OCI-LY1 (cell line): ENCODE data around the gene OR1S2.

ENCODE experiments used
- H2AFZ ChIP-seq: fragments of 200-600 bp; sonication (generic), shearing (Covaris generic); 2 replicates; pipeline ENCODE4 v1.6.0; 2014; ENCODE audit warnings: antibody characterized with exemption, mild to moderate bottlenecking, low read length
- H3F3A ChIP-seq: fragments of 200-600 bp; sonication (generic), shearing (Covaris generic); 2 replicates; pipeline ENCODE4 v1.6.0; 2014; ENCODE audit warnings: mild to moderate bottlenecking, antibody characterized with exemption, low read length, moderate library complexity; ENCODE audit not compliant: insufficient read depth
- H3K27ac ChIP-seq: fragments of 200-600 bp; sonication (generic); 2 replicates; pipeline ENCODE4 v1.5.1; 2014; ENCODE audit warnings: low read length, mixed run types, mild to moderate bottlenecking, low read depth; ENCODE audit not compliant: poor library complexity, severe bottlenecking
- H3K27me3 ChIP-seq: fragments of 200-600 bp; sonication (generic); 2 replicates; pipeline ENCODE4 v1.6.0; 2014; ENCODE audit warnings: antibody characterized with exemption, mild to moderate bottlenecking, low read length, moderate library complexity; ENCODE audit not compliant: insufficient read depth
- H3K36me3 ChIP-seq: fragments of 200-600 bp; sonication (generic); 2 replicates; pipeline ENCODE4 v1.6.1; 2014; ENCODE audit warnings: mild to moderate bottlenecking, antibody characterized with exemption, low read length, moderate library complexity, mixed read lengths; ENCODE audit not compliant: insufficient read depth
- H3K4me1 ChIP-seq: fragments of 200-600 bp; sonication (generic); 2 replicates; pipeline ENCODE4 v1.5.1; 2014; ENCODE audit warnings: mild to moderate bottlenecking, low read length, moderate library complexity; ENCODE audit not compliant: insufficient read depth, severe bottlenecking
- H3K4me2 ChIP-seq: fragments of 200-600 bp; sonication (generic), shearing (Covaris generic); 2 replicates; pipeline ENCODE4 v1.6.1; 2014; ENCODE audit warnings: low read length
- H3K4me3 ChIP-seq: fragments of 200-600 bp; sonication (generic); 2 replicates; pipeline ENCODE4 v1.5.1; 2014; ENCODE audit warnings: low read length, low read depth, mild to moderate bottlenecking, mixed read lengths; ENCODE audit not compliant: poor library complexity, severe bottlenecking
- H3K79me2 ChIP-seq: fragments of 200-600 bp; shearing (Covaris generic); 2 replicates; pipeline ENCODE4 v1.6.1; 2016; ENCODE audit warnings: mixed run types, low read length, mixed read lengths; ENCODE audit not compliant: insufficient read depth
- H3K9ac ChIP-seq: fragments of 200-600 bp; sonication (generic), shearing (Covaris generic); 2 replicates; pipeline ENCODE4 v1.6.1; 2014; ENCODE audit warnings: mild to moderate bottlenecking, low read length, mixed read lengths
- H3K9me2 ChIP-seq: fragments of 200-600 bp; sonication (generic), shearing (Covaris generic); 2 replicates; pipeline ENCODE4 v1.6.1; 2014; ENCODE audit warnings: low read depth, mild to moderate bottlenecking, low read length, mixed read lengths
- H3K9me3 ChIP-seq: fragments of 200-600 bp; shearing (Covaris generic); 2 replicates; pipeline ENCODE4 v1.6.1; 2014; ENCODE audit warnings: low read length, mixed read lengths
- H4K20me1 ChIP-seq: fragments of 200-600 bp; sonication (generic), shearing (Covaris generic); 2 replicates; pipeline ENCODE4 v1.6.0; 2016; ENCODE audit warnings: mild to moderate bottlenecking, low read length; ENCODE audit not compliant: insufficient read depth
- CTCF ChIP-seq: fragments of 200-600 bp; sonication (generic), shearing (Covaris generic); IDR thresholded peaks from 2 replicates; pipeline ENCODE4 v1.5.1; 2017; ENCODE audit warnings: mild to moderate bottlenecking, antibody characterized with exemption, low read length, moderate library complexity, mixed read lengths
- EZH2 ChIP-seq: fragments of 200-600 bp; sonication (generic), shearing (Covaris generic); IDR thresholded peaks from 2 replicates; pipeline ENCODE4 v1.8.0; 2017; ENCODE audit warnings: borderline replicate concordance, mixed run types, mild to moderate bottlenecking, antibody characterized with exemption, low read length, moderate library complexity, mixed read lengths

OR1S2 gene

DNA sequence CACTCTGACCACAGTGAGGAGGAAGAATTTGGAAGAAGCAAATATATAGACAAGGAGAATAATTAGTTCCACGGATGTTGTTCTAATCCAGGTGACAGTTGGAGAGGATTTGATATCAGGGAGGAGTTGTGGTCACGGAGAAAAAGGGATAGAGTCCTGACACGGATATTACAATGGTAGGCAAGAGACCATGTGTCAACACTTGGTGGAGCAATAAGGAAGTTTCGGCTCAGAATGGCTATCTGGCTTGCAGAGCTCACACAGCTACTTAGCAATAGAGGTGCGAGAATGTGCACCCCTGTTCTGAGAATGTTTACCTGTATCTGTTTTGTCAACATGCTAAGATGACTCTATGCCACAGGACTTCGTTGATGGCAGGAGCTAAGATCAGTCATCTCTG is 25.5 kb downstream of the OR1S2 start:
- H2AFZ ChIP-seq = no peak overlapping the region
- H3K9me2 ChIP-seq = no peaks in the 10 kb centered on the region
- TF ChIP-seq EZH2 (no peak), CTCF (no peak)
- no peak overlapping the region for H3K9ac ChIP-seq
- H3K27me3 ChIP-seq = no peaks in the 10 kb centered on the region
- H3K9me3 ChIP-seq = no peaks in the 10 kb centered on the region
- H3K36me3 ChIP-seq = no peaks in the 10 kb centered on the region
- no peak overlapping the region for H3K4me3 ChIP-seq
- H3K4me1 ChIP-seq = no peaks in the 10 kb centered on the region
- H3K79me2 ChIP-seq = no peaks in the 10 kb centered on the region
- no peak overlapping the region for H3K4me2 ChIP-seq
- no peaks in the 10 kb centered on the region for H4K20me1 ChIP-seq
- no peak overlapping the region for H3K27ac ChIP-seq
- H3F3A ChIP-seq = no peaks in the 10 kb centered on the region

GRCh38 chr11:58177409-58178054 is 26.4 kb downstream of the OR1S2 start:
- Histone ChIP-seq H2AFZ (no peak overlapping the region), H3K9me3 (no peaks in the 10 kb centered on the region), H4K20me1 (no peaks in the 10 kb centered on the region), H3K79me2 (no peaks in the 10 kb centered on the region), H3K4me2 (no peak overlapping the region), H3K9me2 (no peaks in the 10 kb centered on the region), H3K9ac (no peak overlapping the region), H3K4me3 (no peak overlapping the region), H3K4me1 (no peaks in the 10 kb centered on the region), H3K27me3 (no peaks in the 10 kb centered on the region), H3K36me3 (no peaks in the 10 kb centered on the region), H3F3A (no peaks in the 10 kb centered on the region), H3K27ac (no peak overlapping the region)
- TF ChIP-seq EZH2 (no peak), CTCF (no peak)

GRCh38 chr11:58165504-58166106 is 38.3 kb downstream of the OR1S2 start:
- Histone ChIP-seq H3K4me3 (no peak overlapping the region), H3K9ac (no peak overlapping the region), H3K4me1 (no peaks in the 10 kb centered on the region), H3K9me3 (no peaks in the 10 kb centered on the region), H3K27me3 (no peaks in the 10 kb centered on the region), H4K20me1 (no peaks in the 10 kb centered on the region), H2AFZ (no peak overlapping the region), H3K27ac (no peak overlapping the region), H3F3A (no peaks in the 10 kb centered on the region), H3K4me2 (no peak overlapping the region), H3K36me3 (no peaks in the 10 kb centered on the region), H3K79me2 (no peaks in the 10 kb centered on the region), H3K9me2 (no peaks in the 10 kb centered on the region)
- no peak for TF ChIP-seq CTCF
- TF ChIP-seq EZH2 = no peak
